Muscle of leg (tissue), 11 donors: ENCODE data around the gene MYO3B. TPM values are rescaled to one million over a fixed set of nuclear protein-coding genes. Genes with fewer than 3 reads are reported as not detected.
"Not testable (repeated sequence)": the region's sequence is repeated elsewhere in the genome, so short reads cannot be mapped to it uniquely, and the experiment has no call there.

Experiments used
- DNase-seq: peaks from one replicate; pipeline ENCODE4 v3.0.0; 2013
- H3K27ac ChIP-seq: one replicate; pipeline ENCODE4 v1.5.1; 2013; ENCODE audit warnings: mild to moderate bottlenecking, low read length, control low read depth
- H3K27me3 ChIP-seq: one replicate; pipeline ENCODE4 v1.6.1; 2013; ENCODE audit warnings: low read length; ENCODE audit not compliant: control insufficient read depth, insufficient read depth
- H3K36me3 ChIP-seq: one replicate; pipeline ENCODE4 v1.6.1; 2013; ENCODE audit warnings: low read length; ENCODE audit not compliant: control insufficient read depth, insufficient read depth
- H3K4me1 ChIP-seq: one replicate; pipeline ENCODE4 v1.6.1; 2013; ENCODE audit warnings: low read length; ENCODE audit not compliant: control insufficient read depth, insufficient read depth
- H3K4me3 ChIP-seq: one replicate; pipeline ENCODE4 v1.5.1; 2013; ENCODE audit warnings: low read length, control low read depth
- H3K9me3 ChIP-seq: replicated peaks from 2 replicates; pipeline ENCODE4 v1.6.1; 2013; ENCODE audit warnings: low read depth, low read length; ENCODE audit not compliant: control insufficient read depth
- WGBS: methylation state at CpG from one replicate; pipeline ENCODE4 v1.1.5; 2013; ENCODE audit warnings: missing lambda C conversion rate; ENCODE audit not compliant: insufficient coverage; 5-methylcytosine and 5-hydroxymethylcytosine counted together
- polyA plus RNA-seq, 8 donors: library from polyadenylated mRNA; unstranded; fragments of 120-200 nt; gene quantifications; one replicate each; pipeline versions ENCODE4 v1.2.1 to v1.2.3, GENCODE V29; 2013; ENCODE audit warnings: inconsistent platforms in 1 of 8, low replicate concordance in 1 of 8; ENCODE audit not compliant: insufficient read length in 8 of 8, insufficient read depth in 1 of 8
- total RNA-seq: library from RNA; stranded (reverse); fragments of 120-200 nt; gene quantifications from one replicate; pipeline ENCODE4 v1.2.4, GENCODE V29; 2013

The MYO3B gene
- total and polyA plus RNA-seq, 9 donors: 0.12 to 0.79 (median 0.18) TPM

GRCh38 chr2:170208967-170209366, 31.0 kb downstream of the MYO3B start:
- H3K4me3 ChIP-seq: no peak overlapping the region
- H3K9me3 ChIP-seq: peaks cover 3% of the 10 kb centered on the region
- H3K4me1 ChIP-seq: no peaks in the 10 kb centered on the region
- H3K27me3 ChIP-seq: no peaks in the 10 kb centered on the region
- WGBS: 100% methylated on average over 1 of the region's 2 CpGs
- no peak for DNase-seq
- H3K27ac ChIP-seq: no peak overlapping the region
- no peaks in the 10 kb centered on the region for H3K36me3 ChIP-seq

- peaks cover 3% of the 10 kb centered on the region for H3K9me3 ChIP-seq
- no peaks in the 10 kb centered on the region for H3K4me1 ChIP-seq
- no peaks in the 10 kb centered on the region for H3K27me3 ChIP-seq
- no peak overlapping the region for H3K27ac ChIP-seq
- no peak for DNase-seq
- H3K36me3 ChIP-seq: no peaks in the 10 kb centered on the region
- no peak overlapping the region for H3K4me3 ChIP-seq
- WGBS: 21% methylated on average over 7 of the region's 14 CpGs
Observed at GRCh38 chr2:170212625-170213280, 34.8 kb downstream of the MYO3B start.

GRCh38 chr2:170213281-170213625, 35.3 kb downstream of the MYO3B start:
- not testable (repeated sequence) for H3K27ac ChIP-seq, H3K27me3 ChIP-seq, H3K4me1 ChIP-seq, H3K9me3 ChIP-seq, H3K4me3 ChIP-seq, DNase-seq, H3K36me3 ChIP-seq
- WGBS: 20% methylated on average over 1 of the region's 10 CpGs

- Histone ChIP-seq H3K4me1 (no peaks in the 10 kb centered on the region), H3K27ac (no peak overlapping the region), H3K9me3 (peaks cover 3% of the 10 kb centered on the region), H3K27me3 (no peaks in the 10 kb centered on the region), H3K4me3 (no peak overlapping the region), H3K36me3 (no peaks in the 10 kb centered on the region)
- DNase-seq: peak; percentile 28
- WGBS: no CpG with 5 or more reads among the region's 2 CpGs
Observed at GRCh38 chr2:170213651-170214050, 35.7 kb downstream of the MYO3B start.

GRCh38 chr2:170214309-170214948, 36.5 kb downstream of the MYO3B start:
- no peak for DNase-seq
- WGBS: 39% methylated on average over 4 of the region's 7 CpGs
- Histone ChIP-seq H3K4me1 (no peaks in the 10 kb centered on the region), H3K4me3 (no peak overlapping the region), H3K9me3 (peaks cover 3% of the 10 kb centered on the region), H3K36me3 (no peaks in the 10 kb centered on the region), H3K27ac (no peak overlapping the region), H3K27me3 (no peaks in the 10 kb centered on the region)

GRCh38 chr2:170215021-170215420, 37.1 kb downstream of the MYO3B start:
- Histone ChIP-seq H3K9me3 (peaks cover 3% of the 10 kb centered on the region), H3K27me3 (no peaks in the 10 kb centered on the region), H3K36me3 (no peaks in the 10 kb centered on the region), H3K4me3 (no peak overlapping the region), H3K4me1 (no peaks in the 10 kb centered on the region), H3K27ac (no peak overlapping the region)
- WGBS: no CpG with 5 or more reads among the region's 2 CpGs
- no peak for DNase-seq

GRCh38 chr2:170216428-170216827, 38.5 kb downstream of the MYO3B start:
- WGBS: no CpG with 5 or more reads among the region's 3 CpGs

GRCh38 chr2:170216981-170217380, 39.0 kb downstream of the MYO3B start:
- peaks cover under 1% of the 10 kb centered on the region for H3K4me1 ChIP-seq
- H3K9me3 ChIP-seq: no peaks in the 10 kb centered on the region
- 83% methylated on average over 1 of the region's 5 CpGs for WGBS
- no peaks in the 10 kb centered on the region for H3K27me3 ChIP-seq
- no peaks in the 10 kb centered on the region for H3K36me3 ChIP-seq
- no peak overlapping the region for H3K27ac ChIP-seq
- no peak overlapping the region for H3K4me3 ChIP-seq
- no peak for DNase-seq

More at GRCh38 chr2:170216428-170216827, 38.5 kb downstream of the MYO3B start:
- H3K27me3 ChIP-seq: no peaks in the 10 kb centered on the region
- no peaks in the 10 kb centered on the region for H3K36me3 ChIP-seq
- H3K4me1 ChIP-seq: no peaks in the 10 kb centered on the region
- H3K9me3 ChIP-seq: no peaks in the 10 kb centered on the region
- H3K27ac ChIP-seq: no peak overlapping the region
- H3K4me3 ChIP-seq: no peak overlapping the region
- DNase-seq: no peak

GRCh38 chr2:170217778-170218251, 39.9 kb downstream of the MYO3B start:
- WGBS: 69% methylated on average over 2 of the region's 4 CpGs
- peak; percentile 54 for DNase-seq
- no peaks in the 10 kb centered on the region for H3K27me3 ChIP-seq
- peaks cover 2% of the 10 kb centered on the region for H3K4me1 ChIP-seq
- H3K27ac ChIP-seq: no peak overlapping the region
- no peaks in the 10 kb centered on the region for H3K9me3 ChIP-seq
- H3K36me3 ChIP-seq: no peaks in the 10 kb centered on the region
- no peak overlapping the region for H3K4me3 ChIP-seq

GRCh38 chr2:170218456-170218855, 40.5 kb downstream of the MYO3B start:
- peak; percentile 19 for DNase-seq
- no peak overlapping the region for H3K27ac ChIP-seq
- H3K4me3 ChIP-seq: no peak overlapping the region
- H3K36me3 ChIP-seq: no peaks in the 10 kb centered on the region
- WGBS: no CpG with 5 or more reads among the region's 2 CpGs
- no peaks in the 10 kb centered on the region for H3K9me3 ChIP-seq
- H3K27me3 ChIP-seq: no peaks in the 10 kb centered on the region
- peaks cover 2% of the 10 kb centered on the region for H3K4me1 ChIP-seq
